PC-9 (cell line): ENCODE measurements around the gene SLC22A15. TPM values are rescaled to one million over a fixed set of nuclear protein-coding genes. Genes with fewer than 3 reads are reported as not detected.

Source experiments
- BruUV-seq: library from RNA; stranded (reverse); fragments of 400-500 nt; replicated peaks from 2 replicates; lab custom pipeline; 2021; lab: Mats Ljungman, UMichigan
- CTCF ChIA-PET: fragments of 300-600 bp; sonication (Branson Sonifier 250); formaldehyde crosslinking; loops from one replicate; lab custom pipeline; 2022; ENCODE audit warnings: antibody characterized with exemption; lab: Charles Lee
- POLR2A ChIA-PET: fragments of 300-600 bp; sonication (Branson Sonifier 250); formaldehyde crosslinking; loops from one replicate; lab custom pipeline; 2022; ENCODE audit warnings: antibody characterized with exemption; ENCODE audit not compliant: unreplicated experiment; lab: Charles Lee
- DNase-seq, 2 experiments: peaks; one replicate each; pipeline versions ENCODE4 v3.0.0 to v3.0.0-alpha.2; 2015 to 2022; ENCODE audit warnings: mixed read lengths in 1 of 2
- H2AFZ ChIP-seq: fragments of 200-600 bp; sonication (generic); 2 replicates; pipeline ENCODE4 v1.8.1; 2017; ENCODE audit warnings: antibody characterized with exemption
- H3F3A ChIP-seq: fragments of 200-600 bp; sonication (generic); 2 replicates; pipeline ENCODE4 v1.8.1; 2017; ENCODE audit warnings: antibody characterized with exemption, mild to moderate bottlenecking, low read depth; ENCODE audit not compliant: insufficient read depth
- H3K27ac ChIP-seq: fragments of 200-600 bp; sonication (generic); 2 replicates; pipeline ENCODE4 v1.6.1; 2016; ENCODE audit warnings: mixed run types
- H3K27me3 ChIP-seq: fragments of 200-600 bp; sonication (generic); 2 replicates; pipeline ENCODE4 v1.6.1; 2016; ENCODE audit warnings: low read depth, mixed run types; ENCODE audit not compliant: insufficient read depth
- H3K36me3 ChIP-seq: fragments of 200-600 bp; sonication (generic); 2 replicates; pipeline ENCODE4 v1.6.1; 2016; ENCODE audit warnings: low read depth, mixed run types
- H3K4me1 ChIP-seq: fragments of 200-600 bp; sonication (generic); replicated peaks from 2 replicates; pipeline ENCODE4 v1.6.1; 2016; ENCODE audit warnings: mixed run types; ENCODE audit not compliant: insufficient read depth
- H3K4me2 ChIP-seq: fragments of 200-600 bp; sonication (generic); 2 replicates; pipeline ENCODE4 v1.6.1; 2017; ENCODE audit warnings: mixed run types
- H3K4me3 ChIP-seq: fragments of 200-600 bp; sonication (generic); 2 replicates; pipeline ENCODE4 v1.6.1; 2016; ENCODE audit warnings: mixed run types
- H3K79me2 ChIP-seq: fragments of 200-600 bp; sonication (generic); 2 replicates; pipeline ENCODE4 v1.6.1; 2017; ENCODE audit warnings: low read depth, mixed run types
- H3K9me2 ChIP-seq: fragments of 200-600 bp; sonication (generic); 2 replicates; pipeline ENCODE4 v1.8.1; 2017; ENCODE audit warnings: mild to moderate bottlenecking; ENCODE audit not compliant: insufficient read depth
- H3K9me3 ChIP-seq: fragments of 200-600 bp; sonication (generic); 2 replicates; pipeline ENCODE4 v1.8.1; 2016; ENCODE audit warnings: low read depth; ENCODE audit not compliant: insufficient read depth
- H4K20me1 ChIP-seq: fragments of 200-600 bp; sonication (generic); 2 replicates; pipeline ENCODE4 v1.8.1; 2017; ENCODE audit not compliant: insufficient read depth
- EZH2 ChIP-seq: fragments of 200-600 bp; sonication (generic); IDR thresholded peaks from 2 replicates; pipeline ENCODE4 v1.8.0; 2017; ENCODE audit warnings: antibody characterized with exemption, low read depth
- intact Hi-C: fragments of 100-400 bp; cut with micrococcal nuclease; formaldehyde crosslinking; loops from one replicate; pipeline ENCODE4 v1.10.0; 2022; ENCODE audit not compliant: unreplicated experiment
- total RNA-seq: library from RNA; stranded (reverse); gene quantifications from 2 replicates; pipeline ENCODE4 v1.2.3, GENCODE V29; 2021
- TF ChIP-seq, protein P1 (sequence below): fragments of 200-600 bp; sonication (generic); conservative IDR thresholded peaks from 2 replicates; pipeline ENCODE4 v1.6.1; 2017; ENCODE audit warnings: mixed run types, antibody characterized with exemption, mild to moderate bottlenecking, moderate library complexity

The SLC22A15 gene
- total RNA-seq, 1 experiment from 2014 or later: 1.8 TPM

DNA sequence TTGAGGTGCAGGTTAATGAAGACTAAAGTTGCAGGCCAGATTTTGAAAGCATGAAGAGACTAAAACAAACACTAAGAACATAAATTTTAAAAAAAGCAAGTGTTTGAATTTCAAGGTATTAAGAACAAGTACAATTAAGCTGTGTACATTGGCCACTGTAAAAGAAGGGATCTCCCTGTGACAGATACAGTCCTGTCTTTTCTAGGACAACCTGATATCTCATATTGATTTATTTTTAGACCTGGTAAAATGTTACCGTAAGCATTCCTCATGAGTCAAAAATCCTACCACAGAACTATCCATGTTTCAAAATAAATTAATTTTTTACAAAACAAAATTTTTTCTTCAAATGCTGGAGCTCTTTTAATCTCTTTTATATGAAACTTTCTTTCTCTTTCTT, 39.4 kb downstream of the SLC22A15 start:
- no peaks in the 10 kb centered on the region for H3K79me2 ChIP-seq
- no peaks in the 10 kb centered on the region for H3K9me3 ChIP-seq
- H3K4me2 ChIP-seq: no peak overlapping the region
- no peaks in the 10 kb centered on the region for H3K4me1 ChIP-seq
- no peaks in the 10 kb centered on the region for H3K27me3 ChIP-seq
- H3K9me2 ChIP-seq: no peaks in the 10 kb centered on the region
- TF ChIP-seq, protein P1, sequence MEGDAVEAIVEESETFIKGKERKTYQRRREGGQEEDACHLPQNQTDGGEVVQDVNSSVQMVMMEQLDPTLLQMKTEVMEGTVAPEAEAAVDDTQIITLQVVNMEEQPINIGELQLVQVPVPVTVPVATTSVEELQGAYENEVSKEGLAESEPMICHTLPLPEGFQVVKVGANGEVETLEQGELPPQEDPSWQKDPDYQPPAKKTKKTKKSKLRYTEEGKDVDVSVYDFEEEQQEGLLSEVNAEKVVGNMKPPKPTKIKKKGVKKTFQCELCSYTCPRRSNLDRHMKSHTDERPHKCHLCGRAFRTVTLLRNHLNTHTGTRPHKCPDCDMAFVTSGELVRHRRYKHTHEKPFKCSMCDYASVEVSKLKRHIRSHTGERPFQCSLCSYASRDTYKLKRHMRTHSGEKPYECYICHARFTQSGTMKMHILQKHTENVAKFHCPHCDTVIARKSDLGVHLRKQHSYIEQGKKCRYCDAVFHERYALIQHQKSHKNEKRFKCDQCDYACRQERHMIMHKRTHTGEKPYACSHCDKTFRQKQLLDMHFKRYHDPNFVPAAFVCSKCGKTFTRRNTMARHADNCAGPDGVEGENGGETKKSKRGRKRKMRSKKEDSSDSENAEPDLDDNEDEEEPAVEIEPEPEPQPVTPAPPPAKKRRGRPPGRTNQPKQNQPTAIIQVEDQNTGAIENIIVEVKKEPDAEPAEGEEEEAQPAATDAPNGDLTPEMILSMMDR: no peak
- no TSS peak for BruUV-seq
- no peak overlapping the region for H3K4me3 ChIP-seq
- POLR2A ChIA-PET: no interaction called here
- no peaks in the 10 kb centered on the region for H3K36me3 ChIP-seq
- no peak overlapping the region for H2AFZ ChIP-seq
- no peaks in the 10 kb centered on the region for H3F3A ChIP-seq
- no peak for DNase-seq
- CTCF ChIA-PET: no interaction called here
- H3K27ac ChIP-seq: no peak overlapping the region
- no peaks in the 10 kb centered on the region for H4K20me1 ChIP-seq
- intact Hi-C loops: no loop called here

DNA sequence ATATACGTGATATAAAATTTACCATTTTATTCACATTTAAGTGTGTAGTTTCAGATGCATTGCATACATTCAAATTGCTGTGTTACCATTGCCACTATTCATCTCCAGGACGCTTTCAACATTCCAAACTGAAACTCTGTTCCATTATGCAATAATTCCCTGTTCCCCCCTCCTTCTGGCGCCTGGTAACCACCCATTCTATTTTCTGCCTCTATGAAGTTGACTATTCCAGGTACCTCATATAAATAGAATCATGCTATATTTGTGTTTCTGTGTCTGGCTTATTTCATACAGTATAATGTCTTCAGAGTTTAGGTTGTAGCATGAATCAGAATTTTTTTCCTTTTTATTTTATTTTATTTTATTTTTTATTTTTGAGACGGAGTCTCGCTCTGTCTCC, 41.7 kb downstream of the SLC22A15 start:
- Histone ChIP-seq H3K4me1 (no peaks in the 10 kb centered on the region), H3F3A (no peaks in the 10 kb centered on the region), H3K4me3 (no peak overlapping the region), H3K79me2 (no peaks in the 10 kb centered on the region), H3K27ac (no peak overlapping the region), H2AFZ (no peak overlapping the region), H4K20me1 (no peaks in the 10 kb centered on the region), H3K27me3 (no peaks in the 10 kb centered on the region), H3K9me2 (no peaks in the 10 kb centered on the region), H3K9me3 (no peaks in the 10 kb centered on the region), H3K36me3 (no peaks in the 10 kb centered on the region), H3K4me2 (no peak overlapping the region)
- ChIA-PET POLR2A (no interaction called here), CTCF (no interaction called here)
- intact Hi-C loops: no loop called here
- no peak for DNase-seq
- BruUV-seq: no TSS peak
- TF ChIP-seq, protein P1: no peak
- TF ChIP-seq EZH2: no peak

DNA sequence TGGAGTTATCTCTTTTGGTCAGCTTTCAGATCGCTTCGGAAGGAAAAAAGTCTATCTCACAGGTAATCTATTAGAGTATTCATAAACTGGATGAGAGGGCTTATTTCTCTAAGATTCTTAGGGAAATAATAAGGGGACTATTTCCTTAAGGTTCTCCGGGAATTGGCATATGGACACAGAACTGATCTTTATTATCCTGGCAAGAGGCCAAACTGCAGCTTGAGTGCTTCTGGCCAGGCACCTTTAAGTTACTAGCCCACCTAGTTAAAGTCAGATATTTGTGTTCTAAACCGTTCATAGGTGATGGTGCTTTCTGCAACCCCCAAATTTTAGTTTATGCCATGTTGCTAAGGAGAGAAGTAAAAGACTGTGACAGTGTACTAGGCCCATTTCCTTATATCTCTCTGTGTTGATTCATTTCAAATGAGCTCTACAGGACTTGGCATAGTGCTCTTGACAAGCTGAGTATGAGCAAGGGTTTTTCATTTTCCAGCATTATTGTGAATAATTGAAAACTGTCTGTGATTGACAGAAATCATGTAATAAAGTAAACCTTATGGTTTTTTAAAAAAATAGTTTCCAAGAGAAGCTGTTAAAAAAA, 43.4 kb downstream of the SLC22A15 start:
- H3K4me1 ChIP-seq: no peaks in the 10 kb centered on the region
- no peak overlapping the region for H3K27ac ChIP-seq
- no peaks in the 10 kb centered on the region for H3K36me3 ChIP-seq
- intact Hi-C loops: no loop called here
- H3K9me2 ChIP-seq: no peaks in the 10 kb centered on the region
- H3K4me2 ChIP-seq: no peak overlapping the region
- H3F3A ChIP-seq: no peaks in the 10 kb centered on the region
- H4K20me1 ChIP-seq: no peaks in the 10 kb centered on the region
- H2AFZ ChIP-seq: no peak overlapping the region
- H3K79me2 ChIP-seq: no peaks in the 10 kb centered on the region
- no peak overlapping the region for H3K4me3 ChIP-seq
- TF ChIP-seq, protein P1: no peak
- no peak for TF ChIP-seq EZH2
- DNase-seq: no peak
- H3K9me3 ChIP-seq: no peaks in the 10 kb centered on the region
- ChIA-PET CTCF (no interaction called here), POLR2A (no interaction called here)
- H3K27me3 ChIP-seq: no peaks in the 10 kb centered on the region
- BruUV-seq: no TSS peak
